Measurements from ENCODE around the gene TFEC. TPM values are rescaled to one million over a fixed set of nuclear protein-coding genes. Genes with fewer than 3 reads are reported as not detected.

TFEC gene
- total RNA-seq, 4 donors from 2014 or later: 3.0 to 6.8 (median 3.0) TPM; not detected in 1

DNA sequence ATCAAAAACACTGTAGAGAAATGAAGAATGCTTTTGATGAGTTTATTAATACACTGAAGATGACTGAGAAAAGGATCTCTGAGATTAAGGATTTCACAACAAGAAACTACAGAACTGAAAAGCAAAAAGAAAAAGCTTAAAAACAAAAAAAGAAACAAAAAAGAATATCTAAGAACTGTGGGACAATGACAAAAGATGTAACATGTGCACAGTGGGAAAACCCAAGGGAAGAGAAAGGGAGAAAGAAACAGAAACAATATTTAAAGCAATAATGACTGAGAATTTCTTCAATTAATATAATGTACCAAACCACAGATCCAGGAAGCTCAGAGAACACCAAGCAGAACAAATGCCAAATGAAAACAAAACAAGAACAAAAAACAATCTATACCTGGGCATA lies 42.2 kb downstream of the TFEC start:
- Histone ChIP-seq H3K4me1 (no peaks in the 10 kb centered on the region), H3K4me3 (no peak overlapping the region), H3K27me3 (no peaks in the 10 kb centered on the region), H3K9me3 (no peaks in the 10 kb centered on the region), H3K27ac (no peak overlapping the region), H3K36me3 (no peaks in the 10 kb centered on the region)
- TF ChIP-seq, protein P1, sequence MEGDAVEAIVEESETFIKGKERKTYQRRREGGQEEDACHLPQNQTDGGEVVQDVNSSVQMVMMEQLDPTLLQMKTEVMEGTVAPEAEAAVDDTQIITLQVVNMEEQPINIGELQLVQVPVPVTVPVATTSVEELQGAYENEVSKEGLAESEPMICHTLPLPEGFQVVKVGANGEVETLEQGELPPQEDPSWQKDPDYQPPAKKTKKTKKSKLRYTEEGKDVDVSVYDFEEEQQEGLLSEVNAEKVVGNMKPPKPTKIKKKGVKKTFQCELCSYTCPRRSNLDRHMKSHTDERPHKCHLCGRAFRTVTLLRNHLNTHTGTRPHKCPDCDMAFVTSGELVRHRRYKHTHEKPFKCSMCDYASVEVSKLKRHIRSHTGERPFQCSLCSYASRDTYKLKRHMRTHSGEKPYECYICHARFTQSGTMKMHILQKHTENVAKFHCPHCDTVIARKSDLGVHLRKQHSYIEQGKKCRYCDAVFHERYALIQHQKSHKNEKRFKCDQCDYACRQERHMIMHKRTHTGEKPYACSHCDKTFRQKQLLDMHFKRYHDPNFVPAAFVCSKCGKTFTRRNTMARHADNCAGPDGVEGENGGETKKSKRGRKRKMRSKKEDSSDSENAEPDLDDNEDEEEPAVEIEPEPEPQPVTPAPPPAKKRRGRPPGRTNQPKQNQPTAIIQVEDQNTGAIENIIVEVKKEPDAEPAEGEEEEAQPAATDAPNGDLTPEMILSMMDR (IDR thresholded peaks at IDR 0.05): no peak
- no peak for TF ChIP-seq POLR2A (IDR thresholded peaks at IDR 0.05)
- intact Hi-C loops (cut with DNase I; ENCODE audit: low total_unique reads): no loop called here
- in situ Hi-C loops (cut with MboI; ENCODE audit: low pct_ligation_motif_present in 1 of 4, low pct_unique_long_range_greater_than_20kb in 1 of 4, low sequenced_read_pairs in 3 of 4): no loop called here
- DNase-seq: no peak

DNA sequence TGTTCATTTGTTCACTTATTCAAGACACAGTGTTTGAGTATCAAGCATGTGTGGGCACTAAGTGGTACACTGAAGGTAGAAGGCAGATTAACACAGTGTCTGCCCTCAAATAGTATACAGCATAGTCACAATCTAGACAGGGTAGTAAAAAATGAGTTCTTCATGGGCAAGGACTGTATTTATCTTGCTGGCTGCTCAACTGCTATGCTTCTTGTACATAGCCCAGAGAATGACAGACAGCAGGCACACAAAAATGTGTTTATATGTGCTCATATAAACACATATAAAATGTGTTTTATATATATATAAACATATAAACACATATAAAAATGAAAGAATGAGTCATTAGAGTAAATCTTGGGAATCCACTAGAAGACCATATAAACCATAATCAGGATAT lies 43.1 kb downstream of the TFEC start:
- in situ Hi-C loops (cut with MboI; ENCODE audit: low pct_ligation_motif_present in 1 of 4, low pct_unique_long_range_greater_than_20kb in 1 of 4, low sequenced_read_pairs in 3 of 4): no loop called here
- intact Hi-C loops (cut with DNase I; ENCODE audit: low total_unique reads): no loop called here

DNA sequence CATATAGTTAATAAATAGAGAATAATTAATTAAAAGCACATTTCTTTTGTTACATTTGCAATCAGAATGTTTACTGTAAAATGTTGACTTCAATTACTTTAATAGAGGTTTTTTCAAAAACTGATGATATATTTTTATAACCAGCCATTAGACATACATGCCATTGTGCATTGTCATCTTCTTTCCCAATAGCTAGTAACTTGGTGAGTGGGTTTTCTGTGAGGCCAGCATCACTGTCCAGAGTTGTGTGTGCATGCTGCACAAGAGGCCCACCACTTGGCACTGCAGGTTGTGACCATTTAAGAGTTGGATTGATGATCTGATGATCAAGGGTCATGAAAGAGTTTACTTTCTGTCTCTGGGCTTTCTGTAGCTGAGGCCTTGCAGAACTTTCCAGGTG lies 46.5 kb downstream of the TFEC start:
- no peak overlapping the region for H3K4me3 ChIP-seq

More for the DNA sequence above, 43.1 kb downstream of the TFEC start:
- H3K4me1 ChIP-seq: no peaks in the 10 kb centered on the region
- H3K4me3 ChIP-seq: no peak overlapping the region
- H3K9me3 ChIP-seq: no peaks in the 10 kb centered on the region
- H3K27ac ChIP-seq: no peak overlapping the region
- TF ChIP-seq POLR2A (IDR thresholded peaks at IDR 0.05): no peak
- TF ChIP-seq, protein P1 (IDR thresholded peaks at IDR 0.05): no peak
- TF ChIP-seq EP300 (IDR thresholded peaks at IDR 0.05; ENCODE audit: low read depth): no peak
- DNase-seq: no peak
- no peaks in the 10 kb centered on the region for H3K27me3 ChIP-seq
- no peaks in the 10 kb centered on the region for H3K36me3 ChIP-seq

DNA sequence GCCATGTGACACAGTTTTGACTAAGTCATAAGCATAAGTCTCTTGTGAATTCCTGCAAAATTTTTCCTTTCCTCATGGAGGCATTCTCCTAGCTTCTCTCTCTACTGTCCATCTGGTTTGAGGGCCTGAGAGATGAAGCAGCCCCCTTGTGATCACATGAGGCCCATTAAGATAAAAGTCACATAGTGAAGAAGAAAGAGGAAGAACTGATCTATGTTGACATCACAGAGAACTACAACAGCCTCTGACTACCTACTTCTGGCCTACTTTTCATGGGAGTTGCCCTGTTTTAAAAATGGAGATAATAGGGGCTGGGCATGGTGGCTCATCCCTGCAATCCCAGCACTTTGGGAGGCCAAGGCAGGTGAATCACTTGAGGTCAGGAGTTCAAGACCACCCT lies 50.4 kb downstream of the TFEC start:
- no peak overlapping the region for H3K4me3 ChIP-seq
- H3K36me3 ChIP-seq: no peaks in the 10 kb centered on the region
- H3K9me3 ChIP-seq: no peaks in the 10 kb centered on the region
- TF ChIP-seq, protein P1 (IDR thresholded peaks at IDR 0.05): no peak
- TF ChIP-seq POLR2AphosphoS5 (IDR thresholded peaks at IDR 0.05) (no peak), POLR2A (IDR thresholded peaks at IDR 0.05) (no peak), EP300 (IDR thresholded peaks at IDR 0.05; ENCODE audit: low read depth) (no peak)
- in situ Hi-C loops (cut with MboI; ENCODE audit: low pct_ligation_motif_present in 1 of 4, low pct_unique_long_range_greater_than_20kb in 1 of 4, low sequenced_read_pairs in 3 of 4) (no loop called here), intact Hi-C loops (cut with DNase I; ENCODE audit: low total_unique reads) (no loop called here)
- DNase-seq: no peak
- no peaks in the 10 kb centered on the region for H3K4me1 ChIP-seq
- no peaks in the 10 kb centered on the region for H3K27me3 ChIP-seq
- H3K27ac ChIP-seq: no peak overlapping the region

More for the DNA sequence above, 46.5 kb downstream of the TFEC start:
- no peak for TF ChIP-seq EP300 (IDR thresholded peaks at IDR 0.05; ENCODE audit: low read depth)
- TF ChIP-seq, protein P1 (IDR thresholded peaks at IDR 0.05): no peak
- TF ChIP-seq POLR2AphosphoS5 (IDR thresholded peaks at IDR 0.05): no peak
- no peak for TF ChIP-seq POLR2A (IDR thresholded peaks at IDR 0.05)
- intact Hi-C loops (cut with DNase I; ENCODE audit: low total_unique reads): no loop called here
- no peak for DNase-seq
- no peak overlapping the region for H3K27ac ChIP-seq
- H3K27me3 ChIP-seq: no peaks in the 10 kb centered on the region
- H3K9me3 ChIP-seq: no peaks in the 10 kb centered on the region
- H3K4me1 ChIP-seq: no peaks in the 10 kb centered on the region
- in situ Hi-C loops (cut with MboI; ENCODE audit: low pct_ligation_motif_present in 1 of 4, low pct_unique_long_range_greater_than_20kb in 1 of 4, low sequenced_read_pairs in 3 of 4): no loop called here
- no peaks in the 10 kb centered on the region for H3K36me3 ChIP-seq

Measured in transverse colon (tissue), 4 donors.